Epithelial cell of esophagus (primary cell): ENCODE results near the gene FLVCR2.

Experiments used
- DNase-seq: peaks from one replicate; pipeline ENCODE4 v3.0.0; 2010; ENCODE audit warnings: low read depth
- H3K4me3 ChIP-seq: 2 replicates; pipeline ENCODE4 v1.5.1; 2011; ENCODE audit warnings: mild to moderate bottlenecking, low read length, control low read depth
- TF ChIP-seq, protein P1 (sequence below): IDR thresholded peaks from 2 replicates; pipeline ENCODE4 v1.5.1; 2011; ENCODE audit warnings: low read depth, mild to moderate bottlenecking, low read length, control low read depth, inconsistent platforms; ENCODE audit not compliant: insufficient read depth; ENCODE audit errors: missing control alignments

FLVCR2 gene

DNA sequence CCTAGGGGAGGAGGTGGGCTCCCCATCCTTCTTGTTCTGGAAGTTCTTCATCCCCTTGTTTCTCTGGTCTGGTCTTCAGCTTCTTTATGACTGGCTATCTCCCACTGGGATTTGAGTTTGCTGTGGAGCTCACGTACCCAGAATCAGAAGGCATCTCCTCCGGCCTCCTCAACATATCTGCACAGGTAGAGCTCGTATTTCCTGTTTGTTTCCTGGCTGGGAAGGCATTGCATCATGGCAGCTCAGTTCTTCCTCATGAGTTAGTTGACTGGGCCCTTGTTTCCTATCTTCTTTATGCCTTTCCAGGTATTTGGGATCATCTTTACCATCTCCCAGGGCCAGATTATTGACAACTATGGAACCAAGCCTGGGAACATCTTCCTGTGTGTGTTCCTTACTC, 62.5 kb downstream of the FLVCR2 start:
- no peak overlapping the region for H3K4me3 ChIP-seq
- TF ChIP-seq, protein P1, sequence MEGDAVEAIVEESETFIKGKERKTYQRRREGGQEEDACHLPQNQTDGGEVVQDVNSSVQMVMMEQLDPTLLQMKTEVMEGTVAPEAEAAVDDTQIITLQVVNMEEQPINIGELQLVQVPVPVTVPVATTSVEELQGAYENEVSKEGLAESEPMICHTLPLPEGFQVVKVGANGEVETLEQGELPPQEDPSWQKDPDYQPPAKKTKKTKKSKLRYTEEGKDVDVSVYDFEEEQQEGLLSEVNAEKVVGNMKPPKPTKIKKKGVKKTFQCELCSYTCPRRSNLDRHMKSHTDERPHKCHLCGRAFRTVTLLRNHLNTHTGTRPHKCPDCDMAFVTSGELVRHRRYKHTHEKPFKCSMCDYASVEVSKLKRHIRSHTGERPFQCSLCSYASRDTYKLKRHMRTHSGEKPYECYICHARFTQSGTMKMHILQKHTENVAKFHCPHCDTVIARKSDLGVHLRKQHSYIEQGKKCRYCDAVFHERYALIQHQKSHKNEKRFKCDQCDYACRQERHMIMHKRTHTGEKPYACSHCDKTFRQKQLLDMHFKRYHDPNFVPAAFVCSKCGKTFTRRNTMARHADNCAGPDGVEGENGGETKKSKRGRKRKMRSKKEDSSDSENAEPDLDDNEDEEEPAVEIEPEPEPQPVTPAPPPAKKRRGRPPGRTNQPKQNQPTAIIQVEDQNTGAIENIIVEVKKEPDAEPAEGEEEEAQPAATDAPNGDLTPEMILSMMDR, result no peak
- peak; percentile 76 for DNase-seq

- DNase-seq, result no peak
- no peak overlapping the region for H3K4me3 ChIP-seq
- TF ChIP-seq, protein P1, result no peak
Observed at GRCh38 chr14:75643985-75644384, 65.6 kb downstream of the FLVCR2 start.

- H3K4me3 ChIP-seq, result no peak overlapping the region
- DNase-seq, result no peak
- TF ChIP-seq, protein P1, result no peak
Observed at GRCh38 chr14:75645056-75645455, 66.6 kb downstream of the FLVCR2 start.

- H3K4me3 ChIP-seq, result no peak overlapping the region
- TF ChIP-seq, protein P1, result no peak
- no peak for DNase-seq
Observed at GRCh38 chr14:75646762-75647161, 68.3 kb downstream of the FLVCR2 start.

DNA sequence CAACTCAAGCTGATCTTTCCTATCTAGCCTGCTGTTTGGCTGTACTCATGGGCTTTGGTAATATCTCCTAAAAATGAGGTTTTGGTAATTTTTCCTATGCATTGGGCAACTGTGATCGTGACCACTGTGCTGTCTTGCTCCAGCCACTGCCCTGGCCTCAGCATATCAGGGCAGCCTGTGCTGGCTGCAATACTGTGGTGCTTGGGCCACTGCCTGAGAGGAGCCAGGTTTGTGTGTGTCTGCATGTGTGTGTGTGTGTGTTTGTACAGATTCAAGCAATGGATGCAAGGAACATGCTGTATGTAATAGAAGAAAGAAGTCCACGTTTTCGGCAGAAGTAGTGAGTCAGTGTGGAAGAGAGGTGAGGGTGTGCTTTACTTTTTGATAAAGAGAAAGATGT, 69.2 kb downstream of the FLVCR2 start:
- TF ChIP-seq, protein P1, result no peak
- H3K4me3 ChIP-seq, result no peak overlapping the region
- DNase-seq, result no peak

DNA sequence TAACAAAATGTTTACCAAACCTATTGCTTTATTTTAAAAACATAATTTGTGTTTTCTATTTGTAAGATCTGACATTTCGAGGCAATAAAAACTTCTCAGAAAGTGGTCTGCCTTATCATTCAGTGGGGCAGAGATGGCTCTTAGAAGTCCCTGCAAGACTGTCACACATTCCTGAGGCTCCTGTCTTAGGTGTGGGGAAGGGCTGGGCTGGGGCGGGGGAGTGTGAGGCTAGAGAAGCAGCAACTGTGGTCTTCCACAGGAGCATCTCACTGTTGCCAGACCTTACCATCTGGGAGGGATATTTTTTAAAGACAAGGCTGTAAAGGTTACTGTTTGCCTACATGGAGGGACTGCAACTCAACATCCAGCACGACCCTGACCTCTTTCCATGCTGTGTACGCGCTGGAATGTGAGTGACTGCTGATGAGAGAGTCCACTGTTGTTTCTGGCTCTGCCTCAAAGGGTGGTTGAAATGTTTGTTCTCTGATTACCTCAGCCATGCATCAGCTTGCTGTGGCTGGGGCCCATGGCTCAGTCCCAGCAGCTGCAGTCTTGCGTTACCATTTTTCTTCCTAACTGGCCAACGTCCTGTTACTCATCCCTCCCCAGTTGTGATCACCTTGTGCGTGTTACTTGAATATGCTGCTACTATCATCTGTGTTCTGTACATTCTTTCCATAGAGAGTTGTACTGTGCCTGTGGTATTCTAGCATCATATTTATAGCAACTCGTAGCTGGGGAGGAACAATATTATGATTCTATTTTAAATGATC, 69.8 kb downstream of the FLVCR2 start:
- TF ChIP-seq, protein P1, result no peak
- peak; percentile 94 for DNase-seq
- H3K4me3 ChIP-seq, result no peak overlapping the region

- TF ChIP-seq, protein P1, result no peak
- H3K4me3 ChIP-seq, result no peak overlapping the region
- no peak for DNase-seq
Observed at GRCh38 chr14:75649337-75649736, 70.9 kb downstream of the FLVCR2 start.
